Activated naive CD4-positive, alpha-beta T cell treated with Interleukin-2 at 50 U/mL for 16 hours (primary cell): ENCODE measurements around the gene WNT7B.
A peak's percentile ranks its signal among the peaks of the same experiment; 100 is the strongest.
"Not testable (repeated sequence)": the region's sequence is repeated elsewhere in the genome, so short reads cannot be mapped to it uniquely, and the experiment has no call there.

Source experiments
- DNase-seq: peaks from one replicate; pipeline ENCODE4 v3.0.0-alpha.2; 2020

The WNT7B gene

GRCh38 chr22:46007848-46008261 is 30.9 kb upstream of the WNT7B start:
- DNase-seq, result no peak

DNA sequence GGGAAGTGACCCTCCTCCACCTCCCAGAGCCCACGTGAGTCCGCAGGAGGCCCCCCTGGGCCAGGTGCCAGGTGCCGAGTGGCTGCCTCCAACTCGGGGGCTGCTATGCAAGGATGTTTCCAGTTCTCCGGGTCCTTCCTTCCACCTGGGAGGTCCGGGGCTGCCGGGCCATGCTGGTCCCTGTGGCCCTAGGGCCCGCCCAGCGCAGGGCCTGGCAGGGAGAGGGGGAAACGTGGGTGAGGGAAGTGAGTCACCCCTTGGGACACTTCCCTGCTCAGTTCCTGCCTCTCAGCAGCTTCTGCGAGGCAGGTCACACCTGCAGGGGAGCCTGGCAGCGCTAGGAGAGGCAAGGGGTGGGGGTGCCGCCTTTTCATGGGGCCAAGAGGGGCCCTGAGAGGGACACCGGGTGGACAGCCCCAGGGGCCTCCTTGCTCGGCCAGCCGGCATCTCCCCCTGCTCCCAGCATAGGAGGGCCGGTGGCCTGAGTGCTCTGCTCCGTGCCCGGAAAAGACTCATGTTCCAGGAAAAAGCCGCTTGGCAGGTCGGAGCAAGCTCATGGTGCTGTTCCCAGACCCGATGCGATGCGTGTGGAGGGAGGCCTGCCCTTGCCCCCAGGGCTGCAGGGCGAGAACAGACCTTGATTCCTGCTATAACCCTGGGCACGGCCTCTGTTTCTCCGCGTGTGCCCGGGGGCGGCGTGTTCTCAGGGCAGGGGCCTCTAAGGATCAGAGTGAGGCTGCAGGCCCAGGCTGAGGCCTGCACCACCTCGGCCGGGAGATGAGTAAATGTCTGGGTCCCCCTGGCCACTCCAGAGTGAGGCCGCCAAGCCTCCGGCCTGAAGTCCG is 30.3 kb upstream of the WNT7B start:
- DNase-seq, result no peak

DNA sequence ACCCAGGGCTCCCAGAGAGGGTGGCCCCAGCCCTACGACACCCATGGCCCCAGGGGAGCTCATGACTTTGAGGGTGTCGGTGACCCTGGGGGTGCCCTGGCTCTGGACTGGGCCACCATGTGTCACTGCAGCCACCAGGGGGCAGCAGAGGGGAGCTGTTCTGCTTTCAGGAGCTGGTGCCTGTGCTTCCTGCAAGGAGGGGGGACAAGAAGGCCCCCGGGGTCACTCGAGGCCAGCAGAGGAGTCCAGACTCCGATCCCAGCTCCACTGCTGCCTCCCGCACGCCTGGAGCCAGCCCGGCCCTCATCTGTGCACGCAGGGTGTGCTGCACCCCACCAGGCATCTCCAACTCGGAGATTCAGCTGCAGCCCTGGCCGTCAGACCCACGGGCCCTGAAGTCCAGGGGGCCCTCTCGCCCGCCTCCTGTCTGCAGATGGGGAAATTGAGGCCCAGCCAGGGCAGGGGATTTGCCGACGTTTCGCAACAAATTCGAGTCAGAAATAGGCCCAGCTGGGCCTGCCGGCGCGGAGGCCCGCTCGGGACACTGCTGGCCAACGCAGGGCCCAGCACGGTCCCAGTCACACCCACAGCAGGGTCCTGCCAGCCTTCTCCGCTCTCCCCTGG is 29.5 kb upstream of the WNT7B start:
- DNase-seq, result peak; percentile 85

GRCh38 chr22:46005116-46005705 is 28.2 kb upstream of the WNT7B start:
- not testable (repeated sequence) for DNase-seq

- no peak for DNase-seq
Observed at GRCh38 chr22:46004105-46004866, 27.3 kb upstream of the WNT7B start.

GRCh38 chr22:46003271-46004091 is 26.5 kb upstream of the WNT7B start:
- DNase-seq, result no peak

DNA sequence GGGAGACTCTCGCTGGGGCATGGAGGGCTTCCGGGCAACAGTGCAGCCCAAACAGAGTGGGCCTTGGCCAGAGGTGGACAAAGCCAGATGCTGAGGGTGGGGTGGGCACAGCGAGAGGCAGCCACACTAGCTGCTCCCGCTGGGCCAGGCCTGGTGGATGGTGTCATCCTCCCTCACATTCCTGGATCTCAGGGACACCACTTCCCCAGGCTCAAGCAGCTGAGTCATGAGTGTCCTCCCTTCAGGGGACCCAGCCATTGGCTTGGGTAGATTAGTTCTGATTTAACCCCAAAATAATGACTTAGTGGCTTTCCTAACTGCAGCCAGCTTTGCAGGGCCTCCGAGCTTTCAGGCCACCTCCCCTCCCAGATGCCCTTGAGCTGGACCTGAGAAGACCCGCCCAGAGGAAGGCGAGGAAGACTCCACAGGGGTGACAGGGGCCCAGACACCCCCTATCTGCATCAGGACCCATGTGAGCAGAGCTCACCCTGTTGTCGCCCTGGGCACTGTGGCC is 25.9 kb upstream of the WNT7B start:
- no peak for DNase-seq

DNA sequence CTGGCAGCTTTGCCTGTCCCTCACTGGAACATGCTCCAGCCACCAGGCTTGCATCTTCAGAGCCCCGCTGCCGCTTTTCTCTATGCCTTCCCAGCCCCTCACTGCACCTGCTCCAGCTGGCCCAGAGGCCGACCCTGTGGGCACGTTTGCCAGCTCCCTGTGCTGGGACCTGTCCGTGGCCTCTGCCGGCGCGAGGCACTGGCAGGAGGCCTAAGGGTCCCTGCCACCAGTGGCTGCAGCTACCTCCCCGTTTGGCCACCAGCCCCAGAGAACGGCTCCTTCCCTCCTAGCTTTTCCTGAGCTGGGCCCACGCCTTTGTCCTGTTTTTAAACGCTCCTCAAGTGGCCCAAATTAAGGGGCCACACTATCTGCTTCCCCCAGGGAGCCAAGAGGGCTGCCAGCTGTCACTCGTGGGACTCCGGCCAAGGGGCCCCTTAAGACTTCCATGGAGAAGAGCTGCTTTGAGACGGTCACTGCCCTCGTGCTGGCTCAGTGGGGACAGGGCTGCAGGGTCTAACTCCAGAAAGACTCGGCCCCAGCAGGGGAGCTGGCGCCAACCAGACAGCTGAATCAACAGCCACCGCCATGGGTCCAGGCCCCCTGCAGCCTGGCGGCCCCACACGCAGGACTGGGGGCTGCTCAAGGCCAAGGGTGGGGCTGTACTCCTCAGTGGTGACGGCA is 24.6 kb upstream of the WNT7B start:
- DNase-seq, result no peak

GRCh38 chr22:46001046-46001425 is 24.1 kb upstream of the WNT7B start:
- DNase-seq, result no peak

GRCh38 chr22:46000081-46001027 is 23.4 kb upstream of the WNT7B start:
- no peak for DNase-seq

GRCh38 chr22:45999379-45999971 is 22.5 kb upstream of the WNT7B start:
- DNase-seq, result no peak

GRCh38 chr22:45998638-45999378 is 21.8 kb upstream of the WNT7B start:
- no peak for DNase-seq

GRCh38 chr22:45997777-45998637 is 21.0 kb upstream of the WNT7B start:
- no peak for DNase-seq

GRCh38 chr22:45997077-45997776 is 20.3 kb upstream of the WNT7B start:
- DNase-seq, result no peak

DNA sequence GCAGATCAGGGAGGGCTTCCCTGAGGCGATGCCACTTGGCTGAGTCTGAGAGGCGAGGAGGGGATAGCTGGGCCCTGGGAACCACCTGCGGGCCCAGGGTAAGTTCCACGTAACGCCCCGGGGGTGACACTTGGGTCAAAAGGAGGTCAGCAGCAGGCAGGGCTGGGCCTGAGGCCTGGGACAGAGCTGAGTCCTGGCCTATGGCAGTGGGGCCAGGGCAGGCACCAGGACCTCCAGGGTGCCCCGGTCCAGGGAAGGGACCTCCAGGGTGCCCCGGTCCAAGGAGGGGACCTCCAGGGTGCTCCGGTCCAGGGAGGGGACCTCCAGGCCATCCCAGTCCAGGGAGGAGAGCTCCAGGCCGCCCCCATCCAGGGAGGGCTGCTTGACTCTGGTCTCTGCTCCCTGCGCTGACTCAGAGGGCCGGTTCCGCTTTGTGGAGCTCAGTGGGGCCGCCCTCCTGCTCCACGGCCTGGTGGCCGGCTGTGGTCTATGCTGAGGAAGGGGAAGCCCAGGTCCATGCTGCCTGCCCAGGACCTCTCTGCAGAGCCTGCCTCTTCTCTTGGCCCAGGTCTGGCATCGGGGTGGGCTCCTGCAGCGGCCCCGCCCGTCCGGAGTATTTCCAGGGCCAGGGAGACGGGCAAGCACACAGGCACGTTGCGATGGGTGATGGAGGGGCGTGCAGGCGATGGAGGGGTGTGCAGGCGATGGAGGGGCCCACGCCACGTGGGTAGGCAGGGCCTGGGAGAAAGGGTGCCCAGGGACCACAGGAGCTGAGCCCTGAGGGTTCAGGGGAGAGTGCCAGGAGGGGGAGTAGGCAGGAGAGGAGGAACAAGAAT is 19.5 kb upstream of the WNT7B start:
- DNase-seq, result no peak

GRCh38 chr22:45995405-45996101 is 18.6 kb upstream of the WNT7B start:
- no peak for DNase-seq
